Measurements from ENCODE around the gene COL6A3.

The COL6A3 gene

GRCh38 chr2:237343993-237344392 lies 70.0 kb downstream of the COL6A3 start:
- no peak for DNase-seq

- DNase-seq: no peak
Measured at GRCh38 chr2:237341872-237342271, 72.1 kb downstream of the COL6A3 start.

GRCh38 chr2:237337586-237337985 lies 76.4 kb downstream of the COL6A3 start:
- no peak for DNase-seq

GRCh38 chr2:237336131-237336530 lies 77.8 kb downstream of the COL6A3 start:
- DNase-seq: no peak

GRCh38 chr2:237333748-237334147 lies 80.2 kb downstream of the COL6A3 start:
- DNase-seq: no peak

GRCh38 chr2:237330541-237330940 lies 83.4 kb downstream of the COL6A3 start:
- DNase-seq: no peak

- no peak for DNase-seq
Measured at GRCh38 chr2:237327175-237327950, 86.6 kb downstream of the COL6A3 start.

GRCh38 chr2:237326266-237327171 lies 87.4 kb downstream of the COL6A3 start:
- DNase-seq: no peak

GRCh38 chr2:237324837-237325236 lies 89.1 kb downstream of the COL6A3 start:
- DNase-seq: no peak

GRCh38 chr2:237324405-237324831 lies 89.5 kb downstream of the COL6A3 start:
- DNase-seq: no peak

GRCh38 chr2:237323656-237324055 lies 90.3 kb downstream of the COL6A3 start:
- no peak for DNase-seq

GRCh38 chr2:237322564-237322963 lies 91.4 kb downstream of the COL6A3 start:
- DNase-seq: no peak

- DNase-seq: no peak
Measured at GRCh38 chr2:237321746-237322145, 92.2 kb downstream of the COL6A3 start.

- DNase-seq: peak; percentile 69
Measured at GRCh38 chr2:237320801-237321560, 93.0 kb downstream of the COL6A3 start.

GRCh38 chr2:237319887-237320286 lies 94.1 kb downstream of the COL6A3 start:
- no peak for DNase-seq

GRCh38 chr2:237319086-237319820 lies 94.7 kb downstream of the COL6A3 start:
- DNase-seq: no peak

GRCh38 chr2:237316339-237316738 lies 97.6 kb downstream of the COL6A3 start:
- no peak for DNase-seq

- no peak for DNase-seq
Measured at GRCh38 chr2:237315829-237316225, 98.1 kb downstream of the COL6A3 start.

GRCh38 chr2:237315170-237315828 lies 98.7 kb downstream of the COL6A3 start:
- peak; percentile 93 for DNase-seq

- DNase-seq: no peak
Measured at GRCh38 chr2:237314681-237315080, 99.3 kb downstream of the COL6A3 start.

GRCh38 chr2:237314198-237314597 lies 99.8 kb downstream of the COL6A3 start:
- no peak for DNase-seq
